BE2C (cell line): Measurements from ENCODE around the gene GALNS.

Experiments
- DNase-seq: peaks from one replicate; pipeline ENCODE4 v3.0.0-alpha.2; 2020
- H3K27me3 ChIP-seq: fragments of 250-450 bp; sonication (Bioruptor Pico); 2 replicates; pipeline ENCODE4 v1.5.1; 2020; ENCODE audit warnings: mild to moderate bottlenecking
- H3K36me3 ChIP-seq: fragments of 250-450 bp; sonication (Bioruptor Pico); 2 replicates; pipeline ENCODE4 v1.5.1; 2020; ENCODE audit warnings: mild to moderate bottlenecking
- H3K4me1 ChIP-seq: fragments of 250-450 bp; sonication (Bioruptor Pico); 2 replicates; pipeline ENCODE4 v1.5.1; 2020
- H3K4me3 ChIP-seq: 2 replicates; pipeline ENCODE4 v1.5.1; 2011; ENCODE audit warnings: low read depth, low read length
- H3K9me3 ChIP-seq: fragments of 250-450 bp; sonication (Bioruptor Pico); 2 replicates; pipeline ENCODE4 v1.5.1; 2020
- CTCF ChIP-seq: IDR thresholded peaks from 2 replicates; pipeline ENCODE4 v1.5.1; 2012; ENCODE audit warnings: mild to moderate bottlenecking, low read depth, low read length

Gene GALNS

GRCh38 chr16:88784074-88784855, 72.5 kb downstream of the GALNS start:
- Histone ChIP-seq H3K4me1 (peaks cover 2% of the 10 kb centered on the region; the same call in 1 of the 2 replicates), H3K9me3 (no peaks in the 10 kb centered on the region), H3K36me3 (no peaks in the 10 kb centered on the region), H3K4me3 (no peak overlapping the region), H3K27me3 (peaks cover 33% of the 10 kb centered on the region)
- TF ChIP-seq CTCF: no peak
- DNase-seq: peak; percentile 33

GRCh38 chr16:88783391-88784073, 73.2 kb downstream of the GALNS start:
- Histone ChIP-seq H3K36me3 (no peaks in the 10 kb centered on the region), H3K9me3 (no peaks in the 10 kb centered on the region), H3K4me1 (peaks cover 2% of the 10 kb centered on the region; the same call in 1 of the 2 replicates), H3K4me3 (no peak overlapping the region), H3K27me3 (peaks cover 33% of the 10 kb centered on the region)
- no peak for TF ChIP-seq CTCF
- no peak for DNase-seq

GRCh38 chr16:88782454-88783390, 74.0 kb downstream of the GALNS start:
- peaks cover 2% of the 10 kb centered on the region; the same call in 1 of the 2 replicates for H3K4me1 ChIP-seq
- H3K36me3 ChIP-seq: no peaks in the 10 kb centered on the region
- peaks cover 29% of the 10 kb centered on the region for H3K27me3 ChIP-seq
- H3K4me3 ChIP-seq: no peak overlapping the region
- DNase-seq: no peak
- no peak for TF ChIP-seq CTCF
- H3K9me3 ChIP-seq: no peaks in the 10 kb centered on the region

- TF ChIP-seq CTCF: no peak
- H3K36me3 ChIP-seq: no peaks in the 10 kb centered on the region
- no peak overlapping the region for H3K4me3 ChIP-seq
- H3K9me3 ChIP-seq: no peaks in the 10 kb centered on the region
- H3K27me3 ChIP-seq: peaks cover 26% of the 10 kb centered on the region
- DNase-seq: no peak
- peaks cover 2% of the 10 kb centered on the region; the same call in 1 of the 2 replicates for H3K4me1 ChIP-seq
Measured at GRCh38 chr16:88781140-88782077, 75.3 kb downstream of the GALNS start.
